ENCODE measurements around the gene SLC24A4. TPM values are rescaled to one million over a fixed set of nuclear protein-coding genes. Genes with fewer than 3 reads are reported as not detected.

The SLC24A4 gene
- total RNA-seq, 2 donors from 2014 or later, result 0.09 to 0.25 TPM

- intact Hi-C loops (cut with DNase I, micrococcal nuclease), result no loop called here
- DNase-seq (no peak), ATAC-seq (no peak)
Observed at GRCh38 chr14:92417759-92418158, 94.8 kb downstream of the SLC24A4 start.

- ATAC-seq (no peak), DNase-seq (no peak)
- intact Hi-C loops (cut with DNase I, micrococcal nuclease), result no loop called here
Observed at GRCh38 chr14:92421751-92422150, 98.8 kb downstream of the SLC24A4 start.

GRCh38 chr14:92425101-92425500, 102.1 kb downstream of the SLC24A4 start:
- intact Hi-C loops (cut with DNase I, micrococcal nuclease), result no loop called here
- ATAC-seq, result no peak
- no peak for DNase-seq

- intact Hi-C loops (cut with DNase I, micrococcal nuclease), result no loop called here
- ATAC-seq (no peak), DNase-seq (no peak)
Observed at GRCh38 chr14:92426237-92426636, 103.3 kb downstream of the SLC24A4 start.

GRCh38 chr14:92427096-92427495, 104.1 kb downstream of the SLC24A4 start:
- ATAC-seq (no peak), DNase-seq (no peak)
- intact Hi-C loops (cut with DNase I, micrococcal nuclease), result no loop called here

- ATAC-seq, result no peak
- intact Hi-C loops (cut with DNase I, micrococcal nuclease), result no loop called here
- no peak for DNase-seq
Observed at GRCh38 chr14:92430686-92431085, 107.7 kb downstream of the SLC24A4 start.

GRCh38 chr14:92431199-92431725, 108.3 kb downstream of the SLC24A4 start:
- DNase-seq, result no peak
- no peak for ATAC-seq
- intact Hi-C loops (cut with DNase I, micrococcal nuclease), result no loop called here

GRCh38 chr14:92433407-92433806, 110.4 kb downstream of the SLC24A4 start:
- intact Hi-C loops (cut with DNase I, micrococcal nuclease), result no loop called here
- no peak for DNase-seq
- ATAC-seq, result no peak

GRCh38 chr14:92435154-92435553, 112.2 kb downstream of the SLC24A4 start:
- DNase-seq (no peak), ATAC-seq (no peak)
- intact Hi-C loops (cut with DNase I, micrococcal nuclease), result no loop called here

GRCh38 chr14:92436115-92436776, 113.3 kb downstream of the SLC24A4 start:
- ATAC-seq (no peak), DNase-seq (no peak)
- intact Hi-C loops (cut with DNase I, micrococcal nuclease), result no loop called here

- ATAC-seq (no peak), DNase-seq (no peak)
- intact Hi-C loops (cut with DNase I, micrococcal nuclease), result no loop called here
Observed at GRCh38 chr14:92437309-92437708, 114.3 kb downstream of the SLC24A4 start.

GRCh38 chr14:92437729-92438285, 114.8 kb downstream of the SLC24A4 start:
- DNase-seq (no peak), ATAC-seq (no peak)
- intact Hi-C loops (cut with DNase I, micrococcal nuclease), result no loop called here

- DNase-seq, result no peak
- intact Hi-C loops (cut with DNase I, micrococcal nuclease), result no loop called here
- ATAC-seq, result peak; percentile 65
Observed at GRCh38 chr14:92439537-92440344, 116.8 kb downstream of the SLC24A4 start.

GRCh38 chr14:92440345-92441003, 117.5 kb downstream of the SLC24A4 start:
- DNase-seq (no peak), ATAC-seq (no peak)
- intact Hi-C loops (cut with DNase I, micrococcal nuclease), result no loop called here

- intact Hi-C loops (cut with DNase I, micrococcal nuclease), result no loop called here
- ATAC-seq (no peak), DNase-seq (no peak)
Observed at GRCh38 chr14:92441751-92442504, 119.0 kb downstream of the SLC24A4 start.

- DNase-seq (no peak), ATAC-seq (no peak)
- intact Hi-C loops (cut with DNase I, micrococcal nuclease), result no loop called here
Observed at GRCh38 chr14:92443167-92443566, 120.2 kb downstream of the SLC24A4 start.

- ATAC-seq (no peak), DNase-seq (no peak)
- intact Hi-C loops (cut with DNase I, micrococcal nuclease), result no loop called here
Observed at GRCh38 chr14:92443741-92444140, 120.8 kb downstream of the SLC24A4 start.

- intact Hi-C loops (cut with DNase I, micrococcal nuclease), result no loop called here
- no peak for ATAC-seq
- no peak for DNase-seq
Observed at GRCh38 chr14:92446771-92447170, 123.8 kb downstream of the SLC24A4 start.
